ENCODE results near the gene ANGPTL8. TPM values are rescaled to one million over a fixed set of nuclear protein-coding genes. Genes with fewer than 3 reads are reported as not detected.

ANGPTL8 gene
- total RNA-seq, 1 experiment from 2014 or later = not detected

- H3K9me3 ChIP-seq (ENCODE audit: control insufficient read depth, insufficient read depth, low read depth, low read length) = no peaks in the 10 kb centered on the region
- BruUV-seq (replicated peaks) = no TSS peak
- H3K36me3 ChIP-seq (ENCODE audit: control insufficient read depth, insufficient read depth, low read length) = no peaks in the 10 kb centered on the region
- no peak for DNase-seq (ENCODE audit: low read depth, low spot score)
- intact Hi-C loops (cut with micrococcal nuclease; ENCODE audit: unreplicated experiment) = no loop called here
- POLR2A ChIA-PET = no interaction called here
- no peaks in the 10 kb centered on the region; the same call in 1 of the 2 replicates for H3K4me1 ChIP-seq (ENCODE audit: control insufficient read depth, insufficient read depth, low read length)
- no peak overlapping the region for H3K27ac ChIP-seq (ENCODE audit: low read length)
- CTCF ChIA-PET = no interaction called here
- TF ChIP-seq CTCF (IDR thresholded peaks at IDR 0.05) = no peak
- in situ Hi-C loops (cut with HindIII; ENCODE audit: low pct_unique_long_range_greater_than_20kb, low sequenced_read_pairs) = no loop called here
- H3K27me3 ChIP-seq (ENCODE audit: control insufficient read depth, insufficient read depth, low read length) = no peaks in the 10 kb centered on the region
- no peak overlapping the region for H3K4me3 ChIP-seq (ENCODE audit: low read depth in 2 of 2, low read length in 2 of 2)
- no peak for ATAC-seq
Measured at GRCh38 chr19:11240008-11240444, 607 bp downstream of the ANGPTL8 start.

GRCh38 chr19:11242025-11242424, 2.6 kb downstream of the ANGPTL8 start:
- DNase-seq (ENCODE audit: low read depth, low spot score) = no peak
- no peaks in the 10 kb centered on the region; the same call in 1 of the 2 replicates for H3K4me1 ChIP-seq (ENCODE audit: control insufficient read depth, insufficient read depth, low read length)
- no peaks in the 10 kb centered on the region for H3K27me3 ChIP-seq (ENCODE audit: control insufficient read depth, insufficient read depth, low read length)
- in situ Hi-C loops (cut with HindIII; ENCODE audit: low pct_unique_long_range_greater_than_20kb, low sequenced_read_pairs) (no loop called here), intact Hi-C loops (cut with micrococcal nuclease; ENCODE audit: unreplicated experiment) (no loop called here)
- ChIA-PET POLR2A (no interaction called here), CTCF (no interaction called here)
- no peak for ATAC-seq
- no peak overlapping the region for H3K4me3 ChIP-seq (ENCODE audit: low read depth in 2 of 2, low read length in 2 of 2)
- TF ChIP-seq CTCF (IDR thresholded peaks at IDR 0.05) (no peak), POLR2AphosphoS5 (IDR thresholded peaks at IDR 0.05; ENCODE audit: low read depth, low read length) (no peak), TCF7L2 (IDR thresholded peaks at IDR 0.05; ENCODE audit: low read depth, low read length) (no peak), REST (IDR thresholded peaks at IDR 0.05; ENCODE audit: insufficient read depth in 1 of 2, low read depth in 2 of 2, low read length in 1 of 2) (no peak), SIN3A (IDR thresholded peaks at IDR 0.05; ENCODE audit: borderline replicate concordance, insufficient read depth, low read depth, low read length) (no peak)
- H3K27ac ChIP-seq (ENCODE audit: low read length) = no peak overlapping the region
- no peaks in the 10 kb centered on the region for H3K9me3 ChIP-seq (ENCODE audit: control insufficient read depth, insufficient read depth, low read depth, low read length)
- H3K36me3 ChIP-seq (ENCODE audit: control insufficient read depth, insufficient read depth, low read length) = no peaks in the 10 kb centered on the region
- BruUV-seq (replicated peaks) = no TSS peak

Data from Panc1 (cell line).